Glomerular endothelial cell (primary cell): ENCODE data around the gene PATZ1. TPM values are rescaled to one million over a fixed set of nuclear protein-coding genes. Genes with fewer than 3 reads are reported as not detected.
"Not testable (repeated sequence)": the region's sequence is repeated elsewhere in the genome, so short reads cannot be mapped to it uniquely, and the experiment has no call there.

Experiments used
- DNase-seq: peaks from one replicate; pipeline ENCODE4 v3.0.0-alpha.2; 2011; ENCODE audit warnings: low read depth, low spot score; ENCODE audit errors: extremely low read depth
- total RNA-seq: library from RNA; depleted of rRNA; stranded (reverse); fragments of >200 nt; gene quantifications from 2 replicates; pipeline ENCODE4 v1.2.3, GENCODE V29; 2015

Gene PATZ1
- total RNA-seq, 1 donor from 2014 or later = 20.4 TPM

- not testable (repeated sequence) for DNase-seq
These were observed 31.9 kb downstream of the PATZ1 start for GRCh38 chr22:31314220-31314619.

- peak; percentile 64 for DNase-seq
These were observed 32.6 kb downstream of the PATZ1 start for GRCh38 chr22:31313366-31314147.

- DNase-seq = no peak
These were observed 38.0 kb downstream of the PATZ1 start for GRCh38 chr22:31308181-31308580.

GRCh38 chr22:31305194-31305593 lies 41.0 kb downstream of the PATZ1 start:
- no peak for DNase-seq

- no peak for DNase-seq
These were observed 43.6 kb downstream of the PATZ1 start for GRCh38 chr22:31302537-31302936.

- DNase-seq = no peak
These were observed 44.1 kb downstream of the PATZ1 start for GRCh38 chr22:31302006-31302405.

GRCh38 chr22:31300896-31301295 lies 45.2 kb downstream of the PATZ1 start:
- no peak for DNase-seq

GRCh38 chr22:31295831-31296657 lies 50.1 kb downstream of the PATZ1 start:
- no peak for DNase-seq

GRCh38 chr22:31295360-31295759 lies 50.8 kb downstream of the PATZ1 start:
- no peak for DNase-seq

- DNase-seq = no peak
These were observed 53.7 kb downstream of the PATZ1 start, which contains the start of gene PIK3IP1 for GRCh38 chr22:31292236-31292989. TSS of gene PIK3IP1 (minus strand) at chr22:31292488. CDS start at chr22:31292344, 144 bp downstream.

- no peak for DNase-seq
These were observed 54.5 kb downstream of the PATZ1 start for GRCh38 chr22:31291481-31292235.

GRCh38 chr22:31290494-31291471 lies 55.4 kb downstream of the PATZ1 start:
- DNase-seq = no peak

GRCh38 chr22:31289344-31289743 lies 56.8 kb downstream of the PATZ1 start:
- no peak for DNase-seq

- DNase-seq = no peak
These were observed 57.5 kb downstream of the PATZ1 start for GRCh38 chr22:31288496-31289240.

- DNase-seq = no peak
These were observed 58.2 kb downstream of the PATZ1 start for GRCh38 chr22:31287818-31288495.

GRCh38 chr22:31286360-31287255 lies 59.5 kb downstream of the PATZ1 start:
- no peak for DNase-seq
